ENCODE measurements around the gene ADIPOR2.

Gene ADIPOR2

DNA sequence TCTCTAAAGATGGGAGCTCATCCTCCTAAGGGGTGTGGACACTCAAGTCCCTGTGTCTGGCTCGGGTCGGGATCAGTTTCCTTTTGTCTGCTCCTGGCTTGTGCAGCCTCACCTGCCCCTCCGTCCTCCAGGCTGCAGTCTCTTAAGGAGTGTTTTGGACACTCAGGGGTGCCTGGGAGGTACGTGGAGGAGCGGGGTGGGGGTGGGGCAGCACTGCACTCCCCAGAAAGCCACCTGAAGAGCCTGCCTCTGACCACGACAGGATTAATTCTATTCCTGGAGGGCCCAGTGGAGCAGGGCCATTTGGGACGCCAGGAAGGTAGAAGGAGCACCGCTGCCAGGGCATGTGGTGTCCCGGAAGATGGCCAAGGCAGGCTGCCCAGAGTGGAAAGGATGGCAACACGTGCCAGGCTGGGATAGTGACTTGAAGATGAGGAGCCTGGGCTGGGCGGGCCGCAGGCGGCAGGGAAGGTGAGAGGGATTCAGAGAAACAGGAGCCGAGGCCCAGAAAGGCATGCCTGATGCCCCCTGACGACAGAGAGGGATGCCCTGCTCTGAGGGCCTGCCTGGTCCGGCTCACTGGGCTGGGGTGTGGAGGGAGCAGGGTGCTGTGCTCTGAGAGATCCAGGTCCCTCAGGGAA, 114.7 kb downstream of the ADIPOR2 start:
- no peak overlapping the region for H3K4me3 ChIP-seq (ENCODE audit: low read length)
- TF ChIP-seq, protein P1, sequence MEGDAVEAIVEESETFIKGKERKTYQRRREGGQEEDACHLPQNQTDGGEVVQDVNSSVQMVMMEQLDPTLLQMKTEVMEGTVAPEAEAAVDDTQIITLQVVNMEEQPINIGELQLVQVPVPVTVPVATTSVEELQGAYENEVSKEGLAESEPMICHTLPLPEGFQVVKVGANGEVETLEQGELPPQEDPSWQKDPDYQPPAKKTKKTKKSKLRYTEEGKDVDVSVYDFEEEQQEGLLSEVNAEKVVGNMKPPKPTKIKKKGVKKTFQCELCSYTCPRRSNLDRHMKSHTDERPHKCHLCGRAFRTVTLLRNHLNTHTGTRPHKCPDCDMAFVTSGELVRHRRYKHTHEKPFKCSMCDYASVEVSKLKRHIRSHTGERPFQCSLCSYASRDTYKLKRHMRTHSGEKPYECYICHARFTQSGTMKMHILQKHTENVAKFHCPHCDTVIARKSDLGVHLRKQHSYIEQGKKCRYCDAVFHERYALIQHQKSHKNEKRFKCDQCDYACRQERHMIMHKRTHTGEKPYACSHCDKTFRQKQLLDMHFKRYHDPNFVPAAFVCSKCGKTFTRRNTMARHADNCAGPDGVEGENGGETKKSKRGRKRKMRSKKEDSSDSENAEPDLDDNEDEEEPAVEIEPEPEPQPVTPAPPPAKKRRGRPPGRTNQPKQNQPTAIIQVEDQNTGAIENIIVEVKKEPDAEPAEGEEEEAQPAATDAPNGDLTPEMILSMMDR (conservative IDR thresholded peaks at IDR 0.05; ENCODE audit: low read length): no peak
- DNase-seq (ENCODE audit: low read depth): no peak

DNA sequence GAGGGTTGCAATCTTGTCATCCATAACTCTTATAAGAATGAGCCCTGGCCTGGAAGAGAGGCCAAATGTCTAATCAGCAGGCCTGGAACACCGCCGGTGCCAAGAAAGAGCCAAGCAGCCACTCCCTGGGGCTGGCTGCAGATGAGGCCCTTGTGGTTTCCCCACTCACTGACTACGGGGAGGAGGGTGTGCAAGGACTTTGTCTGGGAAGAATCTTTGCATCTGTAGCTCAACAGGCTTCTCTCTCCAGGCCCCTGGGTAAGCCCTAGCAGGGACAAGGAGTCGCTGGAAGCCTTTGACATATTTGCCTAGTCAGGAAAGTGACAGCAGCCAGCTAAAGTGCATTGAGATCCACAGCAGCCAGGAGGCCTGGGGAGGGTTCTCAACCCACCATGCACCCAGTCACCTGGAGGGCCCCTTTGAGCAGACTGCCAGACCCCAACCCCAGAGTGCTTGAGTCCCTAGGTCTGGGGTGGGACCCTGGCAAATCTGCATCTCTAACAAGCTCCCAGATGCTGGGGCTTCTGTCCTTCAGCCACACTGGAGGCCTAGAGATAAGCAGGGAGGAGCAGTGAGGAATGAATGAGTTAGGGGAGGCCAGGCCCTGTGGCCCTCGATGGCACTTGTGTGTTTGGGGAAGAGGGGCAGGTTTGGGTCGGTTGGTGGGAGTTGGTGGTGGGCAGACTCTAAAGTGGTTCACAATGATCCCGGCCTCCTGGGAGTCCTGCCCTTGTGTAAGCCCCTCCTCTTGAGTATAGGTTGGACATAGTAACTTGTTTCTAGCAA, 115.6 kb downstream of the ADIPOR2 start:
- H3K4me3 ChIP-seq (ENCODE audit: low read length): no peak overlapping the region
- peak; percentile 54 for DNase-seq (ENCODE audit: low read depth)
- TF ChIP-seq, protein P1 (conservative IDR thresholded peaks at IDR 0.05; ENCODE audit: low read length): no peak

DNA sequence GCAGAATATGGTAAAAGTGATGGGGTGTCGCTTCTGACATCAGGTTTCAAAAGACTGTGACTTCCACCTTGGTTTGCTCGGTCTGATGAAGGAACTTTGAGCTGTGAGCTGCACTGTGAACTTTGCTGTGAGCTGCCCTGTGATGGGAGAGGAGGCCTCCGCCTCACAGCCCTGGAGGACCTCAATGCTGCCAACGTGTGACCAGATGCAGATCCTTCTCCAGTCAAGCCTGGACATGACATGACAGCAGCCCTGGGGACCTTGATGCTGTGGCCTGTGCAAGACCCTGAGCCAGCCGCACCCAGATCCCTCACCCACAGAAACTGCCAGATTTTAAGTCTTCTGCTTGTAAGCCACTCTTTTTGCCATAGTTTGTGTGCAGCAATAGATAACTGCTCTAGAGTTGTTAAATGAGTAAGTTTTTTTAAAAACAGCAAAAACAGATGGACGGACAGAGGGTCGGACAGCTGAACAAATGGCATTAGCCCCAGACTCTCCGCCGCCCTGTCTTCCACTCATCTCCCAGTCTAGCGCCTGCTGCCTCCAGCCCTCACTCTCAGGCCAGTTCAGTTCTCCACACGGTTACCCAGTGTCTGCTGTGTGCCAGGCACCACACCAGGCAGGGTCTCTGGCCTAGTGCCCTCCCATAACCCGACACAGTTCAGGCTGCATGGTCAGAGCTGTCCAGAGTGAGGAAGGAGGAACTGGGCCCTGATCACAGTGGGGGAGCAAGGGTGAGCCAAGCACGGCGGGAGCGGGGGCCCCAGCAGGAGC, 116.4 kb downstream of the ADIPOR2 start:
- TF ChIP-seq, protein P1 (conservative IDR thresholded peaks at IDR 0.05; ENCODE audit: low read length): no peak
- no peak overlapping the region for H3K4me3 ChIP-seq (ENCODE audit: low read length)
- no peak for DNase-seq (ENCODE audit: low read depth)

GRCh38 chr12:1808036-1808797, 117.3 kb downstream of the ADIPOR2 start:
- H3K4me3 ChIP-seq (ENCODE audit: low read length): no peak overlapping the region
- no peak for DNase-seq (ENCODE audit: low read depth)
- TF ChIP-seq, protein P1 (conservative IDR thresholded peaks at IDR 0.05; ENCODE audit: low read length): no peak

DNA sequence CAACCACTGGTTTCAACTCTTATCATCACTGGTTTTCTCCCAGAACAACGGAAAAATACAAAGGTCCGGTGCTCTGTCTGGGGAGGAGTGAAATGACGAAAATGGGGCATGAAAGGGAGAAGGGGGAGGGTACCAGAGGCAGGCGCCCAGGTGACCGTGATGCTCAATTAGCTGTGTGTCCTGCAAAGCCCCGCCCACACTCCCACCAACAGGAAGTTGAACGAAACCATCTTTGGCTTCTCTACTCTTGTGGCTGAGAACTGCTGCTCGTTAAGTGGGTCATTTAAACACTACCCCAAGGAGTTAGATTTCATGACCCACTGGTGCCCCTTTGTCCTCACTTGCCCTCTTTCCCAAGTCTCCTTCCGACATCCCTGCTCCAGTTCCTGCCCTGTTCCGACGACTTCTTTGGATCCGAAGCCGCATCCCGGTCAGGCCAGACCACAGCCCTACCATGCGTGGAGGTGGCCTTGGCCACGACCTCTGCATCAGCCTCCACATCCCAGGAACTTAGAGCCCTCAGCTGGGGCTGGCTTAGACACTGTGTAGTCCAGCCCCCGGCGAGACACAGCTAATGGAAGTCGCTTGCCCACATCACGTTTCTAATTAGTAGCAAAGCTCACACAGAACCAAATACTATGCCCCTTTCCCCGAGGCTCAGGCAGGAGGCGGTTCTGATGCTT, 118.1 kb downstream of the ADIPOR2 start:
- H3K4me3 ChIP-seq (ENCODE audit: low read length): no peak overlapping the region
- no peak for DNase-seq (ENCODE audit: low read depth)

More for the DNA sequence above, 118.1 kb downstream of the ADIPOR2 start:
- TF ChIP-seq, protein P1 (conservative IDR thresholded peaks at IDR 0.05; ENCODE audit: low read length): no peak
